ENCODE results near the gene SAP30. TPM values are rescaled to one million over a fixed set of nuclear protein-coding genes. Genes with fewer than 3 reads are reported as not detected.

Gene SAP30, protein sequence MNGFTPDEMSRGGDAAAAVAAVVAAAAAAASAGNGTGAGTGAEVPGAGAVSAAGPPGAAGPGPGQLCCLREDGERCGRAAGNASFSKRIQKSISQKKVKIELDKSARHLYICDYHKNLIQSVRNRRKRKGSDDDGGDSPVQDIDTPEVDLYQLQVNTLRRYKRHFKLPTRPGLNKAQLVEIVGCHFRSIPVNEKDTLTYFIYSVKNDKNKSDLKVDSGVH
- total RNA-seq (2014; rRNA removed; shearing (Covaris generic)): 26.3 and 27.1 TPM in 2 replicates

DNA sequence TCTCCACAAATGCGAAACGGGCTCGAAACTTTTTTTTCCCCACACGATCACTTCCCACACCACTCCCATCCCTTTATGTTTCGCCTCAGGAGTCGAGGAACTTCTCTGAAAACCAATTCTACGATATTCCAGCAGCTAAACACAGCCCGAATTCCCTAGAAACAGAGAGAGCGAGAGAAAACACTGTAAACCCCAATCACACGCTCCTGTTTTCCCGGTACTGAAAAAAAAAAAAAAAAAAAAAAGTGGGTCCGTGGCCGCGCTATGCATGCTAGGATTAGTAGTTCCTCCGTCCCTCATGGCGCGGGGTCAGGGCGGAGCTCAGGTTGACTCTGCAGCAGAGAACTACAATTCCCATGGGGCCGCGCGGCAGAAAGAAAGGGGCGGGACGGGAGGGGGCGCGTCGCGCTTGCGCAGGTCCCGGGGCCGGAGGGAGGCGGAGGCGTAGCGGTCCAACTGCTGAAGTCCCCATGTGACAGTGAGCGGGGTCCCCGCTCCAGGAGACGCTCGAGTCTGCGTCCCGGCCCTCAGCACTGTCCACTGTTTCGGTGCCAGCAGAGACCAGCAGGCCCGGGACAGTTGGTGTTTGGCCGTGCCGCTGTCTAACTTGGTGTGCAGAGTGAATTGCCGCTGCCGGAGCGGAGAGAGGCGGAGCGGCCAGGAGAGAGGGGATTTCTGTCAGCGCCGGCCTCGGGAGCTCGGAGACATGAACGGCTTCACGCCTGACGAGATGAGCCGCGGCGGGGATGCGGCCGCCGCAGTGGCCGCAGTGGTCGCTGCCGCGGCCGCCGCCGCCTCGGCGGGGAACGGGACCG, at the start of gene SAP30:
TSS of gene SAP30 (plus strand) at position 478 of the 815 bp plus-strand sequence. CDS start at position 707, 229 bp downstream.
- DNase-seq (ENCODE audit: low read depth): peak; percentile 94

DNA sequence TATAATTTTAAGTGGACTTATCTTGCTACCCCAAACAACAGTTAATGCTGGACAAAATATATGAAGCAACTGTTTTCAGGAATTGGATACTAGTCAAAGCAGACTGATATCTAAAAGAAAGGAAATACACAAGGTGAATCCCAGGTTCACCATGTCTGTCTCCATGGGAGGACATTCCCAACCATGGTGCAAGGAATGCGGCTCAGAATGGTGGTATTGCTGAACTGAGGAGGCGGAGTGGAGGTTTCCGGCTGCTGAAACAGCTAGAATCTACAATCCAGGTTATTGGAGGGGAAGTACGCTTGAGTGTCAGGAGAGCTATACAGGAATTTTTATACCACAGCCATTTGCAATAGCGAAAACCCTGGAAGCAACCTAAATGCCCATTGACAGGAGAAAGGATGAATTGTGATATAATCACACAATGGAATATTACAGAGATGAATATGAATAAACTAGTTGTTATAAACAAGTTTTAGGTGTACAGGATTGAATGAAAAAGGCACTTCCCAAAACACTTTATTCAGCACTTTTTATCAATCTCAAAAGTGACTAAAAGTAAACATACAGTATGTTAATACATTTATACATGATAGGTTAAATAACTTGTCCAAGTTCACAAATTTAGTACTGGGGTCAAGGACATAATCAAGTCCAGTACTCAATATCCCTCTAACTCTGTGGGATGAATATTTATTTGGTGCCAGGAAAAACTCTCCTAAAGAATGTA, 45.6 kb upstream of the SAP30 start:
- DNase-seq (ENCODE audit: low read depth): no peak

DNA sequence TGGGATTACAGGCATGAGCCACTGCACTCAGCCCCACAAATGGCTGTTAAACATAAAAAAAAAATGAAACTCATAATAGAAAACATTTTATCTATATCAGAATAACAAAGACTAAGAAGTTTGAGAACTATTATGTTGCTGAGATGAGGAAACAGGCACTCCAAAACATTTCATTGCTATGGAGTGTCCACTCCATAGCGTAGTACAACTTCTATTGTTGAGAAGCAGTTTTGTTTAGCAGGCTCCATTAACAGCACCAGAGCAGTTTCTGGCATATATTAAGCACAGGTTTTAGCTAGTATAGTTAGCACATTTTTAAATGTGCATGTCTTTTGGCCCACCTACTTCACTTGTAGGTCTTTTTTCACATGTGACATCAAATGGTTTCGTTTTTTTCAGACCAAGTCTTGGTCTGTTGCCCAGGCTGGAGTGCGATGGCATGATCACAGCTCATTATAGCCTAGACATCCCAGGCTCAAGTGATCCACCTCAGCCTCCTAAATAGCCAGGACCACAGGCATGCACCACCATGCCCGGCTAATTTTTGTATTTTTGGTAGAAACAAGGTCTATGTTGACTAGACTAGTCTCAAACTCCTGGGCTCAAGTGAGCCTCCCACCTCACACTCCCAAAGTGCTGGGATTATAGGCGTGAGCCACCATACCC, 42.4 kb upstream of the SAP30 start:
- no peak for DNase-seq (ENCODE audit: low read depth)

DNA sequence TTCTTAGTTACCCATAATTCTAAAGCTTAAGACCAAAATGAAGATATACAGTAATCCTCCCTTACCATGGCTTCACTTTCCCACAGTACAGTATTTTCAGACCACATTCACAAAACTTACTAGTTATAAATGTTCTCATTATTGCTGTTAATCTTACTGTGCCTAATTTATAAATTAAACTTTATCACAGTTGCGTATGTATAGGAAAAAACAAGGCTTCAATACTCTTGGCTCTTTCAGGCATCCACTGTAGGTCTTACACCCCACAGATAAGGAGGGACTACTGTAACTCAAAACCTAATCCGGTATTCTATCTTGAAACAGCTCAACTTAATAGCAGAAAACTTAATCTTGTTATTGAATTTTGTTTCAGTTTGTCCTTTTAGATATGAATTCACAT, 40.2 kb upstream of the SAP30 start:
- DNase-seq (ENCODE audit: low read depth): no peak

DNA sequence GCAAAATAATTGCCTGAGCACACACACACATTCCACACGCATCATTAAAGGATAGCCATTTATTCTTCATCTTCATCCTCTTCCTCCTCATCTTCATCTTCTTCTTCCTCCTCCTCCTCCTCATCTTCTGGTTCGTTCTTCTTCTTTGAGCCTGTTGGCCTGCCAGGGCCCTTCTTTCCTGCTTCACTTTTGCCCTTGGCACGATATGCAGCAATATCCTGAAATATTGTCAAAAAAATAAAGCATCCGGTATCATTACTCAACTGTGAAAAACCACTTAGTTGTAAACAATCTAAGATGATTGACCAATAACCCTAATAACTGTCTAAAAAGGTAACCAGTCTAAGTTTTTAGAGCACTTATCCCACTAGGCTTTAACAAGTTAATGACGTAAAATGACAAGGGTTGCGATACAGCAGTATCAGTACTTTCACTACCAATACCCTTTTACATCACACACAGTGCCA, 38.7 kb upstream of the SAP30 start:
- DNase-seq (ENCODE audit: low read depth): no peak

DNA sequence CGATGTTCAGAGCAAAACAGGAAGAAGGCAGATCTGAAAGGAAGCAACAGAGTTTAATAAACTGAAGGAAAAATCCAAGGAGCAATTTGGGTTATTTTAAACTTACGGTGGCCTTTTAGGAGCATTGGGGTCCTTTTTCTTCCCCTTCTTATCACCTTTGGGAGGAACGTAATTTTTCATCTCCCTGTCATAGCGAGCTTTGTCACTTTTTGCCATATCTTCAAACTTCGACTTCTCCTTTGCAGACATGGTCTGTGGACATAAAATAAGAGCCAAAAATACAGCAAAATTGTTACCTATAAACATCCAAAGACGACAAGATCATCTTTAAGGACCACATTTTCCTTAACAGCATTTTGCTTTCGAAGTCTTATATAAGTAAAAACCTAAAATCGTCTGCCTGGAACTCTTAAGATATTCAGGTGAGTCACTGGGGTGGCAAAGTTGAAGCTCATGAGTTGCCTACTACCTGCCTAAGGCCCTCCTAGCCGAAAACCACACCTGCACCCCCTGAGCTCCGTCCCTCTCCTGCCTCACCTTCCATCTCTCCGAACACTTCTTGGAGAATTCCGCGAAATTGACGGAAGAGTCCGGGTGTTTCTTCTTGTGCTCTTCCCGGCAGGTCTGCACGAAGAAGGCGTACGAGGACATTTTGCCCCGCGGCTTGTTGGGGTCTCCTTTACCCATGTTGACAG, 37.6 kb upstream of the SAP30 start:
- no peak for DNase-seq (ENCODE audit: low read depth)

DNA sequence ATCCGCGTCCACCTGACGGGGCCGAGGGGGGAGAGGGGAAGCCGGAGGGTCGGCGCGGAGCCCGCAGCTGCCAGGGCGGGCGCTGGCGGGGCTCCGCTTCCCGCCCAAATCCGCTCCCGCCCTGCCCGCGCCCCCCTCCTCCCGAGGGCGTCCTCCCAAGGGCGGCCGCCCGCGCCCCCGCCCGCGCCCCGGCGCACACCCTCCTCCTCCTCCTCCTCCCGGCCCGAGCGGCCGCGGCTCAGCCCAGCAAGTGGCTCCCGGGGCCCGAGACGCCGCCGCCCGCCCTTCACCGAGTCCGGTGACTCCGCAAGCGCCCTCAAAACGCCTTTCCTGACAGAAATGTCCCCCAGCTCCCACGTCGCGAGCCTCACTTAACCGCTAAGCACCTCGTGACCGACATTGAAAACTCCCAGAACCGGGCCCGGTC, 37.1 kb upstream of the SAP30 start:
- peak; percentile 22 for DNase-seq (ENCODE audit: low read depth)

DNA sequence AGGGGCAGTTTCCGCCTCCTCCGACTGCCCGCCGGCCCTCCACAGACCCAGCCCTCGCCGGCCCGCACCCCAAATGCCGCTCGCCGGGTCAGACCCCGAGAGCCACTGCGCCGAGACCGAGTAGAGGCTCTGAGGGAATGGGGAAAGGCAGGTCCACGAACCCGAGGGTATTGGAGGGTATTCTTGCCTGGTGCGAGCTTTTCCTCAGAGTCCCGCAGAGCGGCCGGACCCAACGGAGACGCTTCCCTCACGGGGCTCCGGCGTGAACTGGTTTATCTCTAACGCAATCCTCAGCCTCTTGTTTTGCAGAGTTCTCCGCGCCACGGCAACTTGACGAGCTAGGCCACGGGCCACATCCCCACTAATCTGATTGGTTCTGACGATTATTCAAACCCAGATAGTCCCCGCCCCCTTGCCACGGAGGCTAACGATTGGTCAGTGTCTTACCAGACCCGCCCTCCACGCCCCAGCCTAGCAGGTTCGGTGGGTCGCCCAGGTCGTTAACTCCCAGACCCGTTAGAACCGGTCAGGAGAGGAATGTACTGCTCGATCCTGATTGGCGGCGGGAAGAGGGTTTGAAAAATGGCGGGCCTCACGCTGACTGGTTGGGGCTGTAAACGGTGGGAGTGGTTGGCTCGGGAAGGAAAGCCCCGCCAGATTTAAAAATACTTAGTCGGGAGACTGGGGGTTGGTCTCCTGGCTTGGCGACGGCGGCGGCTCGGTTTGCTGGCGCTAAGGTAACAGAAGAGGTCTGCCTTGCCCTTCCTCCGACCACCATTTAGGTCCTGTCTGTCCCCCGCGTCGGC, 36.5 kb upstream of the SAP30 start, which contains the start of gene HMGB2:
TSS of gene HMGB2 (minus strand) at position 274 of the 806 bp plus-strand sequence. CDS start 709 bp downstream, outside the sequence.
- DNase-seq (ENCODE audit: low read depth): peak; percentile 97

DNA sequence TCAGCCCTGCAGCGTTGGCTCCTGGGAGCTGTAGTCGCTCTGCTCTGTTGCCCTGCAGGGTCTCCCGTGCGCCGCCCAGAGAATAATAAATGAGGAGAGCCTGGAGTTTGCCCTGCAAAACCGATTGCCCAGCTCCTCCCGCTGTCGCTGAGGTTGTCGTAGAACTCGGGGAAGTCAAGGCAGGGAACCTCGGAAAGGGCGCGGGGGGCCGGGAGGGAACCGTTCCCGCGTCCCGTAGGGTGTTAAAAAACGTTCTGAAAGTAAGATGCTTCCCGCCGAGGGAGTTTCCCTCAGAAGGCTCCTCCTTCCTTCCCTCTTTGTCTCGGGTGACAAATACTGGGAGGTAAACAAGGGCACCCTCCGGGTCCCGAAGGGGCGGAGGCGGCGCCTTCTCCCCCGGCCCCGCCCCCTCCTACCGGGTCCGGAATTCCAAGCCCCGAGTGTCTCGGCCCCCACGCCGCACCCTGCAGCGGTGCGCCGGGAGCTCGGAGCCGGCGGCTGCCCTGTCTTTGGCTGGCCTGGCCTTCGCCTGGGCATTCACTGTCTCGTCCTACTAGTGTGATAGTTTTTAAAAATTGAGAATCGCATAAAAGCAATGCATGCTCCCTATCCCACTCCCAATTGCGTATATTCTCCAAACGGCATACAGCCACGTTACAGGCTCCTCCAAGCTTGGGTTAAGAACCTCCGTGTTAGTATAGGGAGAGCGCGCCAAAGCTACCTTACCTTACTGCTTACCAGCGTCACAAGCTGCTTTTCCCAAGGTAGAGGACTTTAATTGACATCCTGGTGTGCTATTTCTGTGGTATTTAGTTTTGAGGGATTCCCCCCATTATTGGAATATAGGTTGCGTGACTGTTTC, 35.6 kb upstream of the SAP30 start:
- DNase-seq (ENCODE audit: low read depth): peak; percentile 83

DNA sequence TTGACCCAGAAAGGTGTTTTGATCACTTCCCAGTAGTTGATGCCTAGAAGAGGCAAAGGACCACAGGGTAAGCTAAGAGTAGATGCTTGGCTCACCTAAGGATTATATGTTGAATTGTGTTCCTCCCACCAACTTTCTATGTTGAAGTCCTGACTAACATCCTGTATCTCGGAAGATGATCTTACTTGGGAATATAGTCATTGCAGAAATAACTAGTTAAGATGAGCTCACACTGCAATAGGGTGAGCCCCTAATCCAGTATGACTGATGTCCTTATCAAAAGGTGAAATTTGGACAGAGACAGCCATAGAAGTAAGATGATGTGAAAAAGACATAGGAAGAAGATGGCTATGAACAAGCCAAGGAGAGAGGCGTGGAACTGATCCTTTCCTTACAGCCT, 33.3 kb upstream of the SAP30 start:
- DNase-seq (ENCODE audit: low read depth): no peak

DNA sequence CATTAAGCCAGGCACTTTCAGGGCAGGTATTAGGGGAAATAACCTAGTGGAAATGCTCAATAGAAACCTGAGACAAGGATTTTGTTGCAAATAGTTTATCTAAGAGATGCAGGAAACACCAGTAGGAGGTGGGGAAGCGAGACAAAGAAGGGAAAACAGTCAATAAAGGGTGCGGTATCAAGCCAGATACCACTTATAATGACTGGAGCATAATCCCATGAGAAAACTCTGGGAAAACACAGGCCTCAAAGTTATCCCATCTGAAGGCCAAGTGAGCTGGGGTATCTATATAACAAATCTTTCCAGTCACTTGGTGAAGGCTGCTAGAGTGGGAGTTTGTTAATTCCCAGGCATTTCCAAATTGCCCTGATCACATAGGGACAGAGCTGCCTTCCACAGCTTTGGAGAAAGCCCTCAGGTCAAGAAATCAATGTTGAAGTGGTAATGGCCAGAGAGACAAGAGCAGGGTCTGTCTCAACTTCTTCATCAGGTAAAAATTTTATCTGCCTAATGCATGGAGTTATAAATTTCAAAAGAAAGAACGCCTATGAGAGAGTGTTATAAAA, 26.8 kb upstream of the SAP30 start:
- DNase-seq (ENCODE audit: low read depth): no peak

DNA sequence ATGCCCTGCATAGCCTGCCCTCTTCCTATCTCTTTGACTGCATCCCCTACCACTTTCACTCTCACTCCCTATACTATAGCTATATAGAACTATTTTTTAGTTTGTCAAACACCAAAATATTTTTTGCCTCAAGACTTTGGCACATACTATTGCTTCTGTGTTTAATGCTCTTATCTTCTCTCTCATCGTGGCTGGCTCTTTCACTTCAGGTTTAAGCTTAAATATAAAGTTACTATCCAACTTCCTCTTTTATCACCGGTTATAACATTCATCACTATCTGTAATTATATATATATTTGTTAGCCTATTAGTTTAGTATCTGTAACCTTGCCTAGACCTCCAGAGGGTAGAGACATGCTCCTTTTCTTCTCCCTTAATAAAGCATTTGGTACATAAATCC, 25.1 kb upstream of the SAP30 start:
- DNase-seq (ENCODE audit: low read depth): no peak

DNA sequence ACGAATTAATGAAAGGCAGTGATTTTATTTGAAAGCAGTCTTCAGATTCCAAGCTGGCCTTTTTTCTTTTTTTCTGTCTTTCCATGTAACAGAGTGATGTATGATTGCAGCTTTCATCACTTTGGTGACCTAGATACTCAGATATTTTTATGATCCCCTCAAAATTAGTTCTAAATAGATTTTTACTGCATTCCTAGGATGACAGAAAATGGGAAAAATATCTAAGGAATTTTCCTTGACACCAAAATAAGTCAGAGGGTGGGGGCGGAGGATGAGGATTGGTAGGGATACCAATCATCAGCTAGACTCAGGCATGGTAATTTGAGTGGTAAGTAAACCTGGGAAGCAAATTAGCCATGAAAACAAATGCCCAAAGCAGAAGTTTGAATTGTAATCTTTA, 24.7 kb upstream of the SAP30 start:
- DNase-seq (ENCODE audit: low read depth): peak; percentile 36

DNA sequence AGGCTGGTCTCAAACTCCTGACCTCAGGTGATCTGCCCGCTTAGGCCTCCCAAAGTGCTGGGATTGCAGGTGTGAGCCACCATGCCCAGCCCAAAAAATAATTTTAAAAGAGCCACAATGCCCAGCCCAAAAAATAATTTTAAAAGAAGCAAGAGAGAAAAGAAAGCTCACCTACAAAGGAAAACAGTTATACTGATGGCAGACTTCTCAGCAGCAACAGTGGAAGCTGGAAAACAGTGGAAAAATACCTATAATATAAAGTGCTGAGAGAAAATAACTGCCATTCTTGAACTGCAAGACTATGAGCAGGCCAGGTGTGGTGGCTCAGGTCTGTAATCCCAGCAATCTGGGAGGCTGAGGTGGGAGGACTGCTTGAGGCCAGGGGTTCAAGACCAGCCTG, 23.3 kb upstream of the SAP30 start:
- no peak for DNase-seq (ENCODE audit: low read depth)

DNA sequence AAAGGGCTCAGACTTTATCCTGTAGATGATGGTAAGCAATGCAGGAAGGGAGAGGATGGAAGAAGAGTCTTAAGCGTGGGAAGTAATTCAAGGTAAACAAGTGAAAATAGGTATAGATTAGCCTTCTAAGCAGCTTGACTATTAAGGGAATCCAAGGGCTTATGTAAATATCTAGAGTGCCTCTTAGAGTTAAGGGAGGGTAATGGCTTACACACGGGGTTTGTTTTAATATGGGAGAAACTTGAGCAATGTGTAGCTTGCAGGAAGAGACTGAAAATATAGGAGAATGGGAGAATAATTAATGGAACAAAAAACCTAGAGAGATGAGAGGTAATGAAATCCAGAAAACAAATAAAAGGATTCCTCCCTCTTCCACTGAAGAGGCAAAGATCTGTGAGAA, 12.8 kb upstream of the SAP30 start:
- no peak for DNase-seq (ENCODE audit: low read depth)

DNA sequence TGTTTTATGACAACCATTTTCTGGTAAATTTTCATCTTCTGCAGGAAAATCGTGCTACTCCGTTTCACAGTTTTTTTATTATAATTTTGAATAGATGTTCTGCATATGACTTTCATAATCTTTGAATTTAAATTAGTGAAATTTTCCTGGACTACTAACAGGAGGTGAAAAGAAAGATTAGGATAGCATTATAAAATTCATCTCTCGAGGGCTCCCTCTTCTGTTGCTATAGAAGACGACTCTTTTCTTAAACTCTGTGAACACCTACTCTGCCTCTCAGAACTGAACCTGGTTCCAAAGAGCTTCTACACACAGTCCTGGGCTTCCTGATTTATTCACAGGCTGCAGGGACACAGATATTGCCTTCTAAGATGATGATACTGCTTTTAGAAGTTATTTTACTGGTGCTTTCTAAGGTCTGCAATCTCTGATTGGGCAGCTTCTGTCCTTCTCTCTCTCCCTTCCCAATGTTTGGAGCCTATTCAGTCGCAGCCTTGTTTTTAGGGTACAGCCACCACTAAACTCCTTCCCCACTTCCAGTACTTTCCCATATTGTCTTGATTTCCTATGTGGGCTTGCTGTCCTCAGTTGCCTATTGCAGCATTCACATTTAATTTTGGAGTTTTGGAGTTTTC, 10.1 kb upstream of the SAP30 start:
- DNase-seq (ENCODE audit: low read depth): no peak

DNA sequence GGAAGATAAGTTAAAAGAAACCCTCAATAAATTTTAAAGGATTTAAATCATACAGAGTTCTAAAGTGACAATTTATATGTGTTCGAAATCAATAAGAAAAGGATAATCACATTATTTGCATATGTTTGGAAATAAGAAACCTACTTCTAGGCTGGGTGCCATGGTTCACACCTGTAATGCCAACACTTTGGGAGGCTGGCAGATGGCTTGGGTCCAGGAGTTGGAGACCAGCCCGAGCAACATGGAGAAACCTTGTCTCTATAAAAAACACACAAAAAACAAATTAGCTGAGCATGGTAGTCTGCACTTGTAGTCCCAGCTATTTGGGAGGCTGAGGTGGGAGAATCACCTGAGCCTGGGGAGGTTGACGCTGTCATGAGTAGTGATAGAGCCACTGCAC, 8.1 kb upstream of the SAP30 start:
- DNase-seq (ENCODE audit: low read depth): no peak

DNA sequence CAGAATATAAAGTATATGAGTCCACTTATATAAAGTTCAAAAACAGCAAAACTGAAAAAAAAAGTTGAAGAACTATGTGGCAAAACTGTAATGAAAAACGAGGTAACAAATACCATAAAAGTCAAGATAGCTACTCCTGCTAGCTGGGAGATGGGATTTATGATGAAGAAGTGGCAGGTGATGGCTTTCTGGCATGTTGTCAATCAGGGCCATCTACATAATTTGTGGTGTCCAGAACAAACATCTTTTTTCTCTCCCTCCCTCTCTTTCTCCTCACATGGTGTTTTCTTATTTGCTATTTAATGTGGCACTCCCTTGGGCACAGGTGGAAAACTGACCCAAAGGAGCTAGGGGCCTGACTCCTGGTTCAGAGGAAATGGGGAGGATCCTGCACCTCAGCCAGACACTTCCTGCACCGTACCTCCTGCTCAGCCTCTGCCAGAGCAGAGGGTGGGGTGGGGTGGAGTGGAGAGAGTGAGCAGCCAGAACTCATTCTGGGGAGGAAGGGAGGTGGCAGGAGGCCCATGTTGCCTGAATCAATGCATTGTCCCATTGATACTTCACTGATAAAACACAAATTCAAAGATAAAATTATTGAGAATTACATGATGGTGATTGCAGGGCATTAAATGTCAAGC, 5.3 kb upstream of the SAP30 start:
- DNase-seq (ENCODE audit: low read depth): no peak
